H9 (cell line): ENCODE data around the gene SC5D. TPM values are rescaled to one million over a fixed set of nuclear protein-coding genes. Genes with fewer than 3 reads are reported as not detected.

Experiments used
- DNase-seq: peaks from one replicate; pipeline ENCODE4 v3.0.0-alpha.2; 2017
- H2AFZ ChIP-seq: one replicate; pipeline ENCODE4 v1.6.1; 2013; ENCODE audit warnings: mild to moderate bottlenecking, low read length, control low read depth, moderate library complexity
- H2AK5ac ChIP-seq: 2 replicates; pipeline ENCODE4 v1.6.1; 2013; ENCODE audit warnings: low read length, control low read depth, mixed read lengths; ENCODE audit not compliant: insufficient read length
- H2BK120ac ChIP-seq: one replicate; pipeline ENCODE4 v1.6.1; 2013; ENCODE audit warnings: low read depth, mild to moderate bottlenecking, low read length, control low read depth, inconsistent platforms; ENCODE audit not compliant: poor library complexity, severe bottlenecking
- H2BK12ac ChIP-seq: 2 replicates; pipeline ENCODE4 v1.6.1; 2013; ENCODE audit warnings: low read length, control low read depth, mixed read lengths, low read depth; ENCODE audit not compliant: insufficient read length
- H2BK15ac ChIP-seq: 2 replicates; pipeline ENCODE4 v1.6.1; 2013; ENCODE audit warnings: low read depth, low read length, control low read depth
- H2BK20ac ChIP-seq: one replicate; pipeline ENCODE4 v1.6.1; 2013; ENCODE audit warnings: low read depth, mild to moderate bottlenecking, low read length, control low read depth, inconsistent platforms; ENCODE audit not compliant: poor library complexity, severe bottlenecking
- H2BK5ac ChIP-seq: 2 replicates; pipeline ENCODE4 v1.6.1; 2013; ENCODE audit warnings: low read length, control low read depth, mixed read lengths; ENCODE audit not compliant: insufficient read length
- H3K14ac ChIP-seq: 2 replicates; pipeline ENCODE4 v1.6.1; 2013; ENCODE audit warnings: low read length, control low read depth; ENCODE audit not compliant: insufficient read depth
- H3K18ac ChIP-seq: 2 replicates; pipeline ENCODE4 v1.6.1; 2013; ENCODE audit warnings: low read depth, mild to moderate bottlenecking, mixed read lengths, low read length, control low read depth; ENCODE audit not compliant: insufficient read length
- H3K23ac ChIP-seq: 2 replicates; pipeline ENCODE4 v1.6.1; 2013; ENCODE audit warnings: low read length, control low read depth, mixed read lengths, low read depth; ENCODE audit not compliant: insufficient read length
- H3K23me2 ChIP-seq: 2 replicates; pipeline ENCODE4 v1.6.1; 2013; ENCODE audit warnings: low read depth, mild to moderate bottlenecking, mixed read lengths, low read length, control low read depth; ENCODE audit not compliant: insufficient read length, poor library complexity, severe bottlenecking
- H3K27ac ChIP-seq: 2 replicates; pipeline ENCODE4 v1.5.1; 2013; ENCODE audit warnings: low read length, control low read depth, mixed read lengths, low read depth; ENCODE audit not compliant: insufficient read length
- H3K27me3 ChIP-seq: 2 replicates; pipeline ENCODE4 v1.6.1; 2013; ENCODE audit warnings: low read length, control low read depth, inconsistent platforms; ENCODE audit not compliant: insufficient read depth
- H3K4ac ChIP-seq: 2 replicates; pipeline ENCODE4 v1.6.1; 2013; ENCODE audit warnings: low read depth, mild to moderate bottlenecking, control low read depth, inconsistent platforms, low read length, moderate library complexity
- H3K4me1 ChIP-seq: 2 replicates; pipeline ENCODE4 v1.6.1; 2013; ENCODE audit warnings: low read length, control low read depth, inconsistent platforms; ENCODE audit not compliant: insufficient read depth
- H3K4me2 ChIP-seq: 2 replicates; pipeline ENCODE4 v1.6.1; 2013; ENCODE audit warnings: low read length, control low read depth, mixed read lengths; ENCODE audit not compliant: insufficient read length, insufficient read depth
- H3K56ac ChIP-seq: 2 replicates; pipeline ENCODE4 v1.6.1; 2013; ENCODE audit warnings: low read depth, mild to moderate bottlenecking, mixed read lengths, low read length, control low read depth; ENCODE audit not compliant: insufficient read length
- H3K79me1 ChIP-seq: 2 replicates; pipeline ENCODE4 v1.6.1; 2013; ENCODE audit warnings: low read depth, mild to moderate bottlenecking, moderate library complexity, low read length, control low read depth, inconsistent platforms; ENCODE audit not compliant: insufficient read depth, poor library complexity, severe bottlenecking
- H3K79me2 ChIP-seq: 2 replicates; pipeline ENCODE4 v1.6.1; 2013; ENCODE audit warnings: low read length, control low read depth, inconsistent platforms; ENCODE audit not compliant: insufficient read depth
- H3K9ac ChIP-seq: 2 replicates; pipeline ENCODE4 v1.6.1; 2013; ENCODE audit warnings: low read length, control low read depth, mixed read lengths; ENCODE audit not compliant: insufficient read length; ENCODE audit errors: extremely low read depth
- H3K9me3 ChIP-seq: one replicate; pipeline ENCODE4 v1.6.1; 2013; ENCODE audit warnings: low read depth, low read length, inconsistent platforms; ENCODE audit not compliant: control insufficient read depth
- H3T11ph ChIP-seq: one replicate; pipeline ENCODE4 v1.6.1; 2013; ENCODE audit warnings: mild to moderate bottlenecking, low read length, control low read depth, inconsistent platforms
- H4K20me1 ChIP-seq: one replicate; pipeline ENCODE4 v1.6.1; 2013; ENCODE audit not compliant: control insufficient read depth, insufficient read length, insufficient read depth
- H4K5ac ChIP-seq: 2 replicates; pipeline ENCODE4 v1.6.1; 2013; ENCODE audit warnings: low read depth, mild to moderate bottlenecking, mixed read lengths, low read length, control low read depth; ENCODE audit not compliant: insufficient read length
- H4K8ac ChIP-seq: replicated peaks from 2 replicates; pipeline ENCODE4 v1.6.1; 2013; ENCODE audit warnings: low read length, control low read depth, mixed read lengths, low read depth; ENCODE audit not compliant: insufficient read length
- H4K91ac ChIP-seq: 2 replicates; pipeline ENCODE4 v1.6.1; 2013; ENCODE audit warnings: low read depth, mild to moderate bottlenecking, moderate library complexity, mixed read lengths, low read length, control low read depth; ENCODE audit not compliant: insufficient read length
- H3K27ac Mint-ChIP-seq, 3 experiments: 2 replicates in 2 of 3; 3 replicates in 1 of 3; pipeline ENCODE4 v1.8.0; 2020 to 2021; ENCODE audit warnings: mixed read lengths in 3 of 3, mild to moderate bottlenecking in 1 of 3, moderate library complexity in 1 of 3
- H3K27me3 Mint-ChIP-seq: 2 replicates; pipeline ENCODE4 v1.8.0; 2021; ENCODE audit warnings: low read depth, mild to moderate bottlenecking, moderate library complexity, mixed read lengths
- H3K36me3 Mint-ChIP-seq, 3 experiments: 2 replicates in 2 of 3; 3 replicates in 1 of 3; pipeline ENCODE4 v1.8.0; 2020 to 2021; ENCODE audit warnings: low read depth in 3 of 3, mixed read lengths in 3 of 3; ENCODE audit not compliant: insufficient read depth in 1 of 3
- H3K4me1 Mint-ChIP-seq, 2 experiments: 2 replicates each; pipeline ENCODE4 v1.8.0; 2020; ENCODE audit warnings: mixed read lengths in 2 of 2
- H3K4me3 Mint-ChIP-seq, 2 experiments: 2 replicates in 1 of 2; 3 replicates in 1 of 2; pipeline ENCODE4 v1.8.0; 2020 to 2021; ENCODE audit warnings: mild to moderate bottlenecking in 2 of 2, mixed read lengths in 2 of 2, moderate library complexity in 1 of 2
- H3K9me3 Mint-ChIP-seq, 2 experiments: 2 replicates in 1 of 2; 3 replicates in 1 of 2; pipeline ENCODE4 v1.8.0; 2020; ENCODE audit warnings: mild to moderate bottlenecking in 2 of 2, mixed read lengths in 2 of 2, moderate library complexity in 1 of 2
- CTCF ChIP-seq: fragments of 200-600 bp; sonication (generic); conservative IDR thresholded peaks from 3 replicates; pipeline ENCODE4 v1.8.0; 2021; ENCODE audit warnings: antibody characterized with exemption, mild to moderate bottlenecking
- WGBS: extraction: QIAGEN DNeasy Blood & Tissue Kit; methylation state at CpG from one replicate; pipeline ENCODE4 v1.1.7; 2013; ENCODE audit warnings: missing lambda C conversion rate, low lambda C conversion rate, mixed read lengths; ENCODE audit not compliant: insufficient read length; ENCODE audit errors: extremely low coverage; 5-methylcytosine and 5-hydroxymethylcytosine counted together
- total RNA-seq: library from RNA; stranded (reverse); gene quantifications from 2 replicates; pipeline ENCODE4 v1.2.1, GENCODE V29; 2021

The SC5D gene
- total RNA-seq, 1 experiment from 2014 or later = 92.0 TPM

GRCh38 chr11:121246021-121246768 is 46.4 kb upstream of the SC5D start:
- WGBS = no CpG with 5 or more reads among the region's 23 CpGs

More at GRCh38 chr11:121246021-121246768, 46.4 kb upstream of the SC5D start:
- no peak overlapping the region for H4K5ac ChIP-seq
- no peak overlapping the region for H2AFZ ChIP-seq
- no peaks in the 10 kb centered on the region for H3K23me2 ChIP-seq
- H3T11ph ChIP-seq = no peak overlapping the region
- no peak overlapping the region; a peak in 2 of 7 replicates for H3K27ac Mint-ChIP-seq
- H4K91ac ChIP-seq = no peak overlapping the region
- no peaks in the 10 kb centered on the region for H3K36me3 Mint-ChIP-seq
- H3K4me1 ChIP-seq = no peaks in the 10 kb centered on the region
- H3K9me3 ChIP-seq = no peaks in the 10 kb centered on the region
- no peaks in the 10 kb centered on the region for H4K20me1 ChIP-seq
- no peak overlapping the region for H2BK5ac ChIP-seq
- no peak overlapping the region for H4K8ac ChIP-seq
- H3K4me2 ChIP-seq = no peak overlapping the region
- no peak for TF ChIP-seq CTCF
- no peak overlapping the region for H2BK12ac ChIP-seq
- no peaks in the 10 kb centered on the region for H3K79me1 ChIP-seq
- H3K56ac ChIP-seq = no peak overlapping the region
- no peak overlapping the region for H3K4me3 Mint-ChIP-seq
- no peak overlapping the region for H2BK120ac ChIP-seq
- no peak overlapping the region for H3K9ac ChIP-seq
- no peaks in the 10 kb centered on the region for H3K27me3 ChIP-seq
- no peak overlapping the region for H3K14ac ChIP-seq
- H3K4ac ChIP-seq = no peak overlapping the region
- H3K18ac ChIP-seq = no peak overlapping the region
- H3K79me2 ChIP-seq = no peaks in the 10 kb centered on the region
- no peak overlapping the region for H3K23ac ChIP-seq
- peaks cover 38 to 42% of the 10 kb centered on the region in 2 experiments for H3K4me1 Mint-ChIP-seq
- H2BK15ac ChIP-seq = no peak overlapping the region
- peak; percentile 82 for DNase-seq
- no peak overlapping the region for H3K27ac ChIP-seq
- H2AK5ac ChIP-seq = no peak overlapping the region
- no peaks in the 10 kb centered on the region for H3K27me3 Mint-ChIP-seq
- no peak overlapping the region for H2BK20ac ChIP-seq
- peaks cover 0 to 3% of the 10 kb centered on the region in 2 experiments; a peak in 1 of 5 replicates for H3K9me3 Mint-ChIP-seq
